ENCODE data around the gene TAMM41. TPM values are rescaled to one million over a fixed set of nuclear protein-coding genes. Genes with fewer than 3 reads are reported as not detected.

Gene TAMM41
- total and polyA plus RNA-seq, 9 of the 15 experiments (the other 6 are each of a cell fraction or from before 2014, with no cell fraction given): 8.6 to 74.6 (median 29.3) TPM

DNA sequence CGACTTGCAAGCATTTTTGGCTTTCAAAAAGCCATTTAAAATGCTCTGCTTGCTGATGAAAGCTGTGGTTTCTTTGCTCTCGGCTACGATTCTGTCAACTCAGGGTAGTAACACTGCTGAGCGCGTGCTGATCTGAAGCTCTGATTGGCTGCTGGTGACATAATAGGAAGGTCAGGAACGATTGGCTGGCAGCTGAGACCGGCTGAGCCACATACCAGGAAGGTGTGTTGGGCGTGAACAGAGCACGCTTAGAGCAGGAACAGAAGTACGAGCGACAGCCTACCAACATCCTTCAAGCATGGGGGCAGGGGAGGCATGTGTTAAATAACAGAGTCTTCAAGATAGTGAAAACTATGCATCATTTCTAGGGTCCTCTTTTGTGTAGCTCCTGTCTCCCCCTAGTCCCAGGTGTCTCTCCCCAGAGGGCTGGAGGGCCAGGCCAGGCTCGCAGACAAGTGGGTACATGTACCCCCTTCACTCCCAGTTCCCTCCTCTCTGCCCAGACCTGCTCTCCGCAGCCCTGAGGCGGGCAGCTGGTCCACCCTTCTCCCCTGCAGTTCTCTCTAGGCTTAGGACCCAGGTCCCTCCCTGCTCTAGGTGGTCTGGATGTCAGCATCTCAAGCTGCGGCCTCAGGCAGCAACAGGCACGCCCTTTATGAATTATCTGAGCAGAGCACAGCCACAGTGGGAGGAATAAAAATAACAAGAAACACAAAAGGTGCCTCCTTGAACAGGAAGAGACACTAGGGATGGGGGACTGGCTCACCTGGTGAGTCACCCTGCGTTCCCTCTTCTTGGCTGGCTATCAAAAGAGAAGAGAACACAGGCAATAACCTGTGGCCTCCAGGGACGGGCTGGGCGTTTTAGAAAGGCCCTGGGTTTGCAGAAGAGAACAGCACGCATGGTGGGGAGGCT lies 76.0 kb downstream of the TAMM41 start (continued):
- TF ChIP-seq MGA (IDR thresholded peaks at IDR 0.05) (peak; percentile 96), DEAF1 (CRISPR knock-in tag; IDR thresholded peaks at IDR 0.05) (no peak), JUNB (CRISPR knock-in tag; conservative IDR thresholded peaks at IDR 0.05) (no peak), CXXC5 (CRISPR knock-in tag; IDR thresholded peaks at IDR 0.05) (peak; percentile 39), NEUROD1 (IDR thresholded peaks at IDR 0.05; ENCODE audit: borderline replicate concordance, low read depth, low read length, partially characterized antibody) (peak; percentile 15), HMGN3 (IDR thresholded peaks at IDR 0.05; ENCODE audit: borderline replicate concordance, extremely low read depth, insufficient read length, low read depth, low read length) (no peak), ZBTB17 (CRISPR knock-in tag; IDR thresholded peaks at IDR 0.05) (no peak), TCF7 (IDR thresholded peaks at IDR 0.05; ENCODE audit: borderline replicate concordance) (no peak)
- TF ChIP-seq, protein P1, sequence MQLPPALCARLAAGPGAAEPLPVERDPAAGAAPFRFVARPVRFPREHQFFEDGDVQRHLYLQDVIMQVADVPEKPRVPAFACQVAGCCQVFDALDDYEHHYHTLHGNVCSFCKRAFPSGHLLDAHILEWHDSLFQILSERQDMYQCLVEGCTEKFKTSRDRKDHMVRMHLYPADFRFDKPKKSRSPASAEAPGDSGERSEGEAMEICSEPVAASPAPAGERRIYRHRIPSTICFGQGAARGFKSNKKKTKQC (CRISPR knock-in tag; IDR thresholded peaks at IDR 0.05): peak; percentile 46; the same call in 1 of the 2 replicates

Data from K562 (cell line).